ENCODE results near the gene ABCF2.

ABCF2 gene

DNA sequence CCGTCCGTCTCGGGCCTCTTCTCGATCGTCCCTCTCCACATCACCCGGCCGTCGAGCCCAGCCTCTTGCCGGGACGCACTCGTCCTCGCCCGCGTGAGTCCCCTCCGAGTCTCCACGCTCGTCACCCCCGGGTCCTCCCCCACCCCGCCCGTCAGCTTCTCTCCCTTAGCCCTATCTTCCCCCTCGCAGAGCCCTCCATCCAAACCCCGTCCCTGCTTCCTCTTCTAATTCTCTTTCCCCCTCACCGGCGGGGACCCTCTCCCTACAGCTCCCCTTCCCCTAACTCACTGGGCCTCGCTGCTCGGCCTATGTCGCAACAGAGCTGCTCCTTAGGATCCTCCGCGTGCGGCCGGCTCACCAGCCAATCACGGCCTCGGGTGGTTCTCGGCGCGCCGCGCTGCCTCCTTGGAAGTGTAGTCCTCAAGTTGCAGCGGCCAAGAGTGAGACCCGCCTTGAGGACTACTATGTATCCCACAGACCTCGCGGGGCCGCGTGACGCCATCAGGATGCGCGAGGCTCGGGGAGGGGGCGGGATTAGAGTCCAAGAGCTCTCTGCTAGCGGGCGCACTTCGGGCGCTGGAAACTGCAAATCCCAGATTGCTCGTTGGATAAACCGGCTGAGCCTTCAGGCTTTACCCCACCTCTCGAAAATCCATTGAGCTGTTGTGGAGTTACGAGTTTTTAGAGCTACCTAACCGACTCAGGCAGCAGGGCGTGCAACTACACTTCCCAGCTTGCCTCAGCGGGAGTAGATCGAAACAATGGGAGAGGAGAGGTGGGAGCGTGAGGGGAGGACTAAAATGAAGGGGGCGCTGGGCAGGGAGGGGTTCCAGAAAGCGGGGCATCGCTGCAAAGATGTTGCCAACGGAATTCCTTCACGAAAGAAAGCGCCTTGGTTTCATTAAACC is at the start of gene ABCF2:
Gene ABCF2, minus strand, starts transcription at position 331 of the 908 bp plus-strand sequence. CDS start 747 bp downstream, outside the sequence.
- DNase-seq (ENCODE audit: low read depth in 2 of 2), result peak; percentile 89 to 97

DNA sequence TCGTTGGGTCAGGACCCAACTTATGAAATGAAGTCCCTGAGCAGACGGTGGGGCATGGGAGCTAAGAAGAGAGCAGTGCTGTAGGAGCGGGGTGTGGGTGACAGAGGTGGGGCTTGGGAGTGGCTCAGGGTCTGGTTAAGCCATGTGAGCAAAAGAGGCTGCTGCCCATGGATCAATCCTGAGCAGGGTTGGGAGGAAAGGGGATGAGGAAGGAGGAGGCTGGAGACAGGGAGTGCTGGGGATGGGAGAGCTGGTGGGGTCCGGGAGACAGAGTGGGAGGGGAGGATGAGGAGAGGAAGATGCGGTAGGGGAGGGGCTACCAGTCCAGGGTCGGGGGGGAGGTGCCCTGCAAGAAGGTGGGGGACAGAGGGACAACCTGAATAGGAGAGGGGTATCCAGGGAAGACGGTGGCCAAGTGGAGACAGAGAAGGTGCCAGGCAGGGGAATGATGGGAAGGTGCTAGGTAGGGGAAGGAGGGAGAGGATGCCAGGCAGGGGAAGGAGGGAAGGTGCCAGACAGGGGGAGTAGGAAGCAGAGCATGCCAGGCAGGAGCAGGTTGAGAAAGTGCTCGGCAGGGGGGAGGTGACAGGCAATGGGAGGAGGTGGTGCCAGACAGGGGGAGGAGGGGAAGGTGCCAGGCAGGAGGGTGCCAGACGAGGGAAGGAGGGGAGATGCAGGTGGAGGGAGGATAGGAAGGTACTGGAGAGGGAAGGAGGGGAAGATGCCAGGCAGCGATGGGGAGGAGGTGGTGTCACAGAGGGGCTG is 49.0 kb upstream of the ABCF2 start:
- no peak for DNase-seq (ENCODE audit: low read depth in 2 of 2)

DNA sequence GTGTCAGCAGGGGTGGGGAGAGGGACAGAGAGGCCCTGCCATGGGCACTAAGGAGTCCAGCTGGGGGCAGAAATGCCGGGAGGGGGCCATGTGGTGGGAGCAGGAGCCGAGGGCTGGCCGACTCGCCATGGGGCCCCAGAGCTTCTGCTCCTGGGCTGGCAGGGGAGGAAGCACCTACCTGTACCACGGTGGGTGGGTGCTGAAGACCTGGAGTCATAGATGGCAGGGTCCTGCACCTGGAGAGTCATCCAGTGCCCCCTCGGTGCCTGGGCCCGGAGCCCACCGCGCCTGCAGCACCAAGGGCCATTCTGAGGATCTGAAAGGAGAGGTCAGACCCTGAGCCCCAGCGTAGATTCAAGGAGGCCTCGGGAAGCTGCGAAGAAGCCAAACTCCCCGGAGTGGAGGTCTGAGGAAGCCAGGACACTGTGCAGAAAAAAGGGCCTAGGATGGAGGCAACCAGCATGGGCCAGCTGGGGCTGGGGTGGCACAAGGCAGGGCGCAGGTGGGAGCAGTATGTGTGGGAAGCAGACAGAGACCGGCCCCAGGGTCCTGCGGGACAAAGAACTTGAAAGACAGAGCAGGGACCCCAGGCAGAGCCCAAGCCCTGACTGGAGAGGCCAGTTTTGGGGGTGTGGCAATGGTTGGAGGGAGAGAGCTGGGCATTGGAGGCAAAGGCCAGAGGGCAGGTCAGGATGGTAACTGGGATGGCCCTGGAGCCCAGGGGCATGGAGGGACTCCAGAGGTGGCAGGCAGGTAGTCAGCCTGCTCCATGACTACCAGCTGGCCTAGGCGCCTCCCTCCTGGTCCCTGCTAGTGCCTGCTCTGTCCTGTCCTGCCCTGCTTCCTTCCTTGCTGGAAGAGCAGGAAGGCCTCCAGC is 48.2 kb upstream of the ABCF2 start:
- DNase-seq (ENCODE audit: low read depth in 2 of 2), result no peak

DNA sequence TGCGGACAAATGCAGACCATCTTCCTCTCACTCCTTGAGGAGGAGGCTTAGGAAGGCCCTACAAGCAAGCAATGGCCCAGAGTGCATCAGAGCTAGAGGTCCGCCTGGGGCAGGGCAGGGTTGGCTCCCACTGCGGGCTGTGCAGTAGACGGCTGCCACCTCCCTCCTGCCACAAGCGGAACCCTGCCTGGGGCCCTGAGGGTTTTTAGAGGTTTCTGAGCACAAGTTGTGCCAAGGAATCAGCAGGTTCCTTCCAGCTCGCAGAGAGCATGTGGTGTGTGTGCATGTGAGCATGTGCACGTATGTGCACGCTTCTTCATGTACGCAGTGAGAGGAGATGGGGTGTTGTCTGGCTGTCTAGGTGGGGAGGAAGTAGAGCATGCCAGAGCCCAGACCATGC is 47.4 kb upstream of the ABCF2 start:
- DNase-seq (ENCODE audit: low read depth in 2 of 2), result no peak

DNA sequence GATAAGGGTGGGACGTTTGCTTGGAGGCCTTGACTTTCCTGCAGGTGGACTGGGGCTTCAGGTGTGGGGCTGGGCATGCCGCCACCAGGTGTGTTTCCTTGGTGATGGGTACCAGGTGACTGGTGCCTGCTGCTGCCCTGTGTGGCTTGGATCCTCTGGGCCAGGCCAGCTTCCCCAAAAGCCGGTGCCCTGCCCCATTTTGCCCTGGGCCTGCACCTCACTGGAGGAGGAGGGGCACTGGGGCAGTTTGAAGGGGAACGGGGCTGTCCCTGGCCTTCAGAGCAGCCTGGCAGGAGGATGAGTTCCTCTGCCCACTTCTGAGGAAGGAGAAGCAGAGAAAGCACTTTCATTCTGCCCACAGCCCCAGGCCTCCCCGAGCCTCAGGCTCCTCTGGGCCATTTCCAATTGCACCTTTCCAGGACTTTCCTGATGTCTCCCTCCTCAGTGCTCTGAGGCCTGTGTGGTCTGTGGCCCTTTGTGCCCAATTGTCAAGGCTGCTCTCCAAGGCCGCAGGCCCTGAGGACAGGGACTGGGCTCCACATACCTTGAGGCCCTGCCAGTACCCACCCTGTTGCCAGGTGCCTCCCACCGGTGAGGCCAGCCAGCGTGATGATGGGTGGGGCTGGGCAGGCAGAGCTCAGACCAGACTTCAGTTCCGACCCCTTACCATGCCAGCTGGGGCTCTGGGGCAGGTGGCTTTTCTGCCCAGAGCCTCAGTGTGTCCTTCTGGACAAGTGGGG is 46.8 kb upstream of the ABCF2 start:
- DNase-seq (ENCODE audit: low read depth in 2 of 2), result no peak

DNA sequence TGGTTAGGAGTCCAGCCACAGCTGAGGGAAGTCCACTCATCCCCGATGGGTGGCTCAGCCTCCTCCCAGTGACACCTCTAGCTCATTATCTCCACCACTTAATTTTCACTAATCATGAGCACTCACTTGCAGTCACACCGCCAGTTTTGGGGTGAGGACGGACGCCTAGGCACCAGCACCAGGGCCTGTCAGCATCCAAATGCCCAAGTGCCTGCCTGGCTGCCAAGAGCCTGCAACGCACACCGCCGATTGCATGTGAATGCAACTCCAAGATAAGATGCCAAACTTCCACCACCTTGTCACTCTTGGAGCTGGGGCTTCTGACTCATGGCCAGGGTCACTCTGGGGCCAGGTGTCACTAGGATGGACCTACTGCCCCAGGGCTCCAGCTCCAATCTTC is 45.9 kb upstream of the ABCF2 start:
- DNase-seq (ENCODE audit: low read depth in 2 of 2), result no peak

DNA sequence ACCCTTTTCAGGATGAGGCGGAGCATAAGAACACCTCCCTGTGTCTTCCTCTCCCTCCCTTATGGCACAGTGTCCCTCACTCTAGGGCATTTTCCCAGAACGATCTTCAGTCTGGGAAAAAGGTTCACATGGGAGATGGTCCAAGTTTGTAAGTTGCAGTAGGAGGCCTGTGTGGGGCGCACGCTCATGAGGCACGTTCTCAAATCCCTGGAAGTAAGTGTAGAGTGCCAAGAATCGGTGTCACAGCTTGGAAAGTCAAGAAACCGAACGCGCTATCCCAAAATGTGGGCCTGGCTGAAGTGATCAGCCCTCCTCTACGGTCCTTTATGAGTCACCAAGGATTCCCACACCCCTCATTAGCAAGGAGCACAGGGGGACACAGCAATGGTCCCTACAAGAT is 45.4 kb upstream of the ABCF2 start:
- DNase-seq (ENCODE audit: low read depth in 2 of 2), result no peak

DNA sequence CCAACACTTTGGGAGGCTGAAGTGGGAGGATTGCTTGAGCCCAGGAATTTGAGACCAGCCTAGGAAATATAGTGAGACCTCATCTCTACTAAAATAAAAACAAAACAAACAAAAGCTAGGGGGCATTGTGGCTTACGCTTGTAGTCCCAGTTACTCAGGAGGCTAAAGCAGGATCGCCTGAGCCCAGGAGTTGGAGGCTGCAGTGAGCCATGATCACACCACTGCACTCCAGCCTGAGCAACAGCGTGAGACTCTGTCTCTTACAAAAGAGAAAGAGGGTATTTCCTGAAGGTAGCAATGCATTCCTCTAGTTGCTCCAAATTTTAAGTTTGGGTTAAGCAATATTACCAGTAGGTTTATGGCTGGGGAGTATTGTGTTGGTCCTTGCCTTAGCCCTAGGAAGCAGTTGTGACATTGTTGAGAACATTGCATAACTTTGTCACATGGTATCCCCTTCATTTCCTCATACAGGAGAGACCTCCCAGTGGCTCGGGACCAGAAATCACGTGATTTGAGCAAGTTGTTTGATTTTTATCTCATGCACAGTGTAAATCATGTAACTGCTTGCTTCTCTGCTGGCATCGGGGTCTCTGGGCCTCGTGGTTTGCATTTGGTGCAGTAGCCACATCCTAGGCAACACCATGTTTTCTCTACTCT is 44.8 kb upstream of the ABCF2 start:
- no peak for DNase-seq (ENCODE audit: low read depth in 2 of 2)

DNA sequence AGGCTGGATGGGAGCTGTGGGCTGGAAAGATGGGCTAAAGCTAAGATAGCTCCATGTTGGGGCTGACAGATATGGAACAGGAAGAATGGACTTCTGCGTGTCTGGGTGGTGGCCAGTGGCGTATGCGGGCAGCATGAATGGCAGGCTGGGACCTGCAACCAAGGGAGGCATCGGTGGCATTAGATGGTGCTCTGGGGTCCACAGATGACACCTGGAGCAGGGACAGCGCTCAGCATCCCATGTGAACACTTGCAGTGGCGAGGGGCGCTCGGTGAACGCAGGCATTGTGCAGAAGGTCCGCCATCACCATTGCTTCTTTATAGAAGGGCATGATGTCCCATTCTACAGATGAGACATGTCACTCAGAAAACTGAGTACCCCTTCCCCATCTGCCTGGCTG is 42.5 kb upstream of the ABCF2 start:
- DNase-seq (ENCODE audit: low read depth in 2 of 2), result no peak

DNA sequence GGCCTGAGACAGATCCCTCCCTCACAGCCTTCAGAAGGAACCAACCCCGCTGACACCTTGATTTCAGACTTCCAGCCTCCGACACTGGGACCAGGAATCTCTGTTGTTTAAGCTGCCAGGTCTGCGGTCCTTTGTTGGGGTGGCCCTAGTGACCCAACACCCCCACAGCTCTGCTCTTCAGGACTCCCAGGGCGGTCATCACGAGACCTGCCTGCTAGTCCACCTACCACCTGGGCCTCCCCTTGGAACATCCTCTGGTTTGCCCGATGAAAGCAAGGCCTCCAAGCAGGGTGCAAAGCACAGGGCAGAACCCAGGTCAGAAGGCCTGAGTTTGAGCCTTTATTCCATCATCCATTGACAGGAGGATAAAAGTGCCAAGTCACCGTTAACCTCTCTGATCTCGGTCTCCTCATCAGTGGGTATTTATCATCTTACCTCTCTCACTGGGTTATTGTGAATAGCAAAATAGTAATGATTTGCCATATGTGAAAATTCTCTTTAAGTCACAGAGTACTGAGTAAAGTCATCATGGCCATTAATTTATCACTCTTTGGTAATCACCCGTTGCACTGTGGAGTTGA is 38.4 kb upstream of the ABCF2 start:
- no peak for DNase-seq (ENCODE audit: low read depth in 2 of 2)

DNA sequence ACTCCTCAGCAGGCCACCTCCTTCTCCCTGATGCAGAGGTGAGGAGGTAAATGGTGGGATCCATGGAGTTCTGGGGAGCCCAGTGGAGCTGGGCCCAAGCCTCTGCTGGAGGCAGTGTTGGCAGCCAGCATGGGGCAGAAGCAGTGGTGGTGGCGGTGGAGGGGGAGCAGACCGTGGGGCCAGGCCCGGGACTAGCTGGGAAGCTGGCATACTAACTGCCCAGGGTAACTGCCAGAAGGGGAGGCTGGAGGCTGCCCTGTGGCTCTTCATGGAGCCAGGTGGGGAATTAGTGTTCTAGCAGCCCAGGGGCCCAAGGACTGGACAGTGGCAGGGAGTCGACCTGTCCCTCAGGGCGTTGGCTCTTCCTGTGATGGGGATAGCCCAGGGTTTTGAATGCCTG is 37.6 kb upstream of the ABCF2 start:
- no peak for DNase-seq (ENCODE audit: low read depth in 2 of 2)

DNA sequence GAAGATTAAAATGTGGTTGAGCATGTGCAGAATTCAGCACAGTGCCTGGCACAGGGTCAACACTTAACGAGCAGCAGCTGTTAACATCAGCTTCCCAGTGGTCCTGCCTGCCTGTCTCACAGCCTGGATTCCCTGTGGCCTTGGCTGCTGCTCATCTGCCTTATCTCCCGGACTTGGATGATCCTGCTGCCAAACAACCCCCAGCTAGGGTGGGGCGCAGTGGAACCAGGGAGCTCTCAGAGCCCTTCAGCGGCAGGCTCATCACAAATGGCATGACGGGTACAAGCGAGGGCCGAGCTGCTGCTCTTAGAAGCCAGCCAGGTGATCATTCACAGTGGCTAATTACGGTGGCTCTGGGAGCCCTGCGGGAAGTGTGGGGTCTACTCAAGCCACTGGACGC is 34.5 kb upstream of the ABCF2 start:
- DNase-seq (ENCODE audit: low read depth in 2 of 2), result no peak

DNA sequence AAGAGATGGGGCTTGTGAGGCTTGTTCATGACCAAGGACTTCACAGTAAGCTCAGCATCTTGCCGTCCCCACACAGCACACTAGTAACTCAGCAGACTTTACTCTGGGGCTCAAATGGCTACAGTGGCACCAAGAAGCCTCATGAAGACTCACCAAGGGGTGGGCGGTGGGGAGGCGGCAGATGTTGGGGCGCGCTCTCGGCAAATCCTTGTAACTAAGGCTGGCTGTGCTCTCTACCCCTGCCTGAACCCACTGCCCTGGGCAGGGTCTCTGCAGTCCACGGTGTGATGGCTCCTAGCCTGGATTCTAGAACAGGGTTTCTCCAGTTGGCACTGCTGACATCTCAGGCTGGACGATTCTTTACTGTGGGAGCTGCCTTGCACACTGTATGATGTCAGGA is 33.9 kb upstream of the ABCF2 start:
- no peak for DNase-seq (ENCODE audit: low read depth in 2 of 2)

DNA sequence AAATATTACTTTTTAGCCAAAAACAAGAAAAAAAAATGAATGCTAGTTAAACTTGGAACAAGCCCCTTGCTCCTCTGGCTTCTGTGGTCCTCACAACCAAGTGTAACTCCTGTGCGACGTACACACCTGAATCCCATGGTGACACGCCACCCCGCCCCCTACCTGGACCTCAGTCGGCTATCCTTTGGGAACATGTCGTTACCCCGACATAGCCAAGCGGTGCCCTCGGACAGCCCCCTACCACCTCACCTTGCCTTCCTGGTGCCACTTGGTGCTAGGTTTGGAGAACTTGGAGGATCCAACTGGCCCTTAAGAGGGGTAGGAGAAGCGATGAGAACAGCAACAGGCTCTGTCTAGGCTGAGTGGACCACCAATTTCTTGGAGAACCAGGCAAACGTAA is 33.5 kb upstream of the ABCF2 start:
- no peak for DNase-seq (ENCODE audit: low read depth in 2 of 2)

DNA sequence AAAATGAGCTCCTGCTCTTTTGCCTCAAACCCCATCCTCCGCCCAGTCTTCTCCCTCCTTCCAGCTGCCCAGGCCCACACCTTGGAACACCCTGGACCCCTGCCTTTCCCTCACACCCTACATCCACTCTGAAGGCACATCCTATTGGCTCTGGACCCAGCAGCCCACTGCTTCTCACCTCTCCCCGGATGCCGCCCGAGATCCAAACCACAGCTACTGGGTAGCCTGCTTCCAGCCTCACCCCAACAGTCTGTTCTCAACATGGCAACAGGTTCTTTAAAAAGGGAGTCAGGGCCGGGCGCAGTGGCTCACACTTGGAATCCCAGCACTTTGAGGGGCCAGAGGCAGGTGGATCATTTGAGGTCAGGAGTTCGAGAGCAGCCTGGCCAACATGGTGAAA is 31.0 kb upstream of the ABCF2 start:
- DNase-seq (ENCODE audit: low read depth in 2 of 2), result no peak

DNA sequence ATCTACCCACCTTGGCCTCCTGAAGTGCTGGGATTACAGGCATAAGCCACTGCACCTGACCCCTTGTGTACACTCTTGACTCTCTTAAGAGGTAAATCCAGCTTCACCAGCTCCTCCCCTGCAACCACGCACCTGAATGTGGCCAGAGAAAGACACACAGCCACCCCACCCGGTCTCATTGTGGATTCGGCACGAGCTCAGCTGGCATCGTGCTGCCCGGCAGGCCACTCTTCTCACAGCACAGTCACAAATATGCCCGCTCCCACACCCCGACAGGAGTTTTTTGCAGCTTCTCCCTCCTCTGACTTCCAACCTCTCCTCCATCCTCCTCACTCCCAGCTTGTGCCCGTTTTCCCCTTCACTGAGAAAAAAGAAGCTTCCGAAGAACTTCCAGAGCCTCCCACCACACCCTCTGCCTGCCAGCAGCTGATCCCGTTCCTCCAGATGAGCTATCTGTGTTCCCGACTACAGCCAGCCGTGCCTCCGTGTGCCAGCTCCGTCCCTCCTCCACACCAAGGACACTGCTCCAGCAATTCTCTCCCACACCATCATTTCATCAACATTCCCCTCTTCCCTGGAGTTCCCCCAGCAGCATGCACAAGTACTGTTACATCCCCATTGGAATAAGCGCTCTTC is 29.5 kb upstream of the ABCF2 start:
- no peak for DNase-seq (ENCODE audit: low read depth in 2 of 2)

DNA sequence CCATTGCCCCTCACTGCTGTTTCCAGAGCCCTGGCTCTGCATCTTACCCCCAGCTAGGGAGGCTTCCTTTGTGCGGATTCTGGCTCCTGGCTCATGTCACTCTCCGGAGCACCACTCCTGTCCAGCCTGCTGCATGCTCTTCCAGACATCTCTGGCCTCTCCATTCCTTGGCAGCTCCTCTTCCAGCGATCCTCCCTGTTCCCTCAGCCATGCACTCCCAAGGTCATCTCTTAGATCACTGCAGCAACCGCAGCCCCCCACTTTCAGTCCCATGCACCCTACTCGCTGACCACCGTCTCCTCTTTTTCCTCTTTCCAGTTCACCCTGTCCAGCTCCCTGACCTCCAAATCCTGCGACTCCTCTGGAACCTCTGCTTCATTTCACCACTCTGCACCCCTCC is 28.4 kb upstream of the ABCF2 start:
- no peak for DNase-seq (ENCODE audit: low read depth in 2 of 2)

DNA sequence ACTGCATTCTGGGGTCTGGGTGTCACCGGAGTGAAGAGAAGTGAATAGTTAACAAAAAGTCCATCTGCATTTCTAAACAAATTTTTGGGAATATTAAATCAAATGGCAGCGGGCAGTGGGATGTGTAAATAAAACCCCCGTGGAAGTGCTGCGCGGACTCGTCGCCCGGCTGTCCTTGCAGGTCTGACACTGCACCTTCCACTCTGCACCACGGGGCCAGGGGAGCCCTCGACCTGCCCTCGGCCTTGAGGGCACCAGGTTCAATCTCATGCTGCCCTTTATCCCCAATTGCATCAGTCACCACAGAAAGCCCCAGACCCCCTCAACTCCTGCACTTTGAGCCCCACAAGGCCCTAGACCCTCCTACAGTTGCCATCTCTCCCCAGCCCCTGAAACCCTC is 27.8 kb upstream of the ABCF2 start:
- DNase-seq (ENCODE audit: low read depth in 2 of 2), result no peak

DNA sequence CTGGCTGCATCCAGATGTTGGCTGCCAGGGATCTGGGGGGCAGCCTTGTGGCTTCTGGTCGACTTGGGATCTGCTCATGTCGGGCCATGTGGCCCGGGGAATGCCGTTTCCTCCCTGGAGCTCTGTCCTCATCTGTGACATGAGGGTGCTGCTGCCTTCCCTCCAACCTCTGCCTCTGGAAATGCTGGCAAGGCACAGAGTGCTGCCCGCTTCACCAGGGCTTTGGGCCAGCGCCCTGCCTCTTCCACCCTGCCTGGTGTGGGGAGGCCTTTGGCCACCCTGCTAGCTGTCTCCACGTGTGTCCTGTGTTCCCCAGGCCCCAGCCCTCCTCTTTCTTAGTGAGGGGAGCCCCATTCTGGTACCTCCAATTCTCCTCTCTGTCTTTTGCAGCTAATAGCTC is 27.3 kb upstream of the ABCF2 start:
- no peak for DNase-seq (ENCODE audit: low read depth in 2 of 2)
